ENCODE measurements around the gene FGF7.
"Not testable (repeated sequence)": the region's sequence is repeated elsewhere in the genome, so short reads cannot be mapped to it uniquely, and the experiment has no call there.

The FGF7 gene

GRCh38 chr15:49466119-49466518 lies 43.1 kb downstream of the FGF7 start:
- no peak for DNase-seq (ENCODE audit: low spot score)
- in situ Hi-C loops (cut with MboI; ENCODE audit: low pct_unique_long_range_greater_than_20kb, low sequenced_read_pairs, unreplicated experiment), result no loop called here
- TF ChIP-seq CTCF (IDR thresholded peaks at IDR 0.05; ENCODE audit: extremely low read depth, insufficient read depth, missing control alignments), result no peak

GRCh38 chr15:49467746-49468480 lies 44.9 kb downstream of the FGF7 start:
- in situ Hi-C loops (cut with MboI; ENCODE audit: low pct_unique_long_range_greater_than_20kb, low sequenced_read_pairs, unreplicated experiment), result no loop called here
- TF ChIP-seq CTCF (IDR thresholded peaks at IDR 0.05; ENCODE audit: extremely low read depth, insufficient read depth, missing control alignments), result no peak
- no peak for DNase-seq (ENCODE audit: low spot score)

GRCh38 chr15:49468481-49468839 lies 45.4 kb downstream of the FGF7 start:
- DNase-seq (ENCODE audit: low spot score), result no peak
- no peak for TF ChIP-seq CTCF (IDR thresholded peaks at IDR 0.05; ENCODE audit: extremely low read depth, insufficient read depth, missing control alignments)
- in situ Hi-C loops (cut with MboI; ENCODE audit: low pct_unique_long_range_greater_than_20kb, low sequenced_read_pairs, unreplicated experiment), result no loop called here

GRCh38 chr15:49471248-49471647 lies 48.2 kb downstream of the FGF7 start:
- DNase-seq (ENCODE audit: low spot score); in situ Hi-C loops (cut with MboI; ENCODE audit: low pct_unique_long_range_greater_than_20kb, low sequenced_read_pairs, unreplicated experiment): not testable (repeated sequence)
- TF ChIP-seq CTCF (IDR thresholded peaks at IDR 0.05; ENCODE audit: extremely low read depth, insufficient read depth, missing control alignments), result peak; percentile 24

- TF ChIP-seq CTCF (IDR thresholded peaks at IDR 0.05; ENCODE audit: extremely low read depth, insufficient read depth, missing control alignments), result no peak
- peak; percentile 7 for DNase-seq (ENCODE audit: low spot score)
- in situ Hi-C loops (cut with MboI; ENCODE audit: low pct_unique_long_range_greater_than_20kb, low sequenced_read_pairs, unreplicated experiment), result no loop called here
Measured at GRCh38 chr15:49471733-49472132, 48.7 kb downstream of the FGF7 start.

- DNase-seq (ENCODE audit: low spot score), result no peak
- TF ChIP-seq CTCF (IDR thresholded peaks at IDR 0.05; ENCODE audit: extremely low read depth, insufficient read depth, missing control alignments), result no peak
- in situ Hi-C loops (cut with MboI; ENCODE audit: low pct_unique_long_range_greater_than_20kb, low sequenced_read_pairs, unreplicated experiment), result no loop called here
Measured at GRCh38 chr15:49472338-49472737, 49.3 kb downstream of the FGF7 start.

Measured in GM13977 (cell line).